Effector memory CD4-positive, alpha-beta T cell (primary cell): ENCODE measurements around the gene MFSD11.

Experiments used
- DNase-seq, 3 donors: peaks; one replicate each; pipeline ENCODE4 v3.0.0-alpha.2; 2020
- H3K27ac ChIP-seq: 2 replicates; pipeline ENCODE4 v1.7.0; 2013; ENCODE audit warnings: mild to moderate bottlenecking, low read length, moderate library complexity; ENCODE audit not compliant: insufficient read depth, poor library complexity, severe bottlenecking
- H3K27me3 ChIP-seq: replicated peaks from 2 replicates; pipeline ENCODE4 v1.7.0; 2013; ENCODE audit warnings: mild to moderate bottlenecking, low read length; ENCODE audit not compliant: insufficient read depth, control insufficient read depth, poor library complexity, severe bottlenecking
- H3K36me3 ChIP-seq: 2 replicates; pipeline ENCODE4 v1.7.0; 2013; ENCODE audit warnings: mild to moderate bottlenecking, low read length, moderate library complexity; ENCODE audit not compliant: control insufficient read depth, insufficient read depth
- H3K4me1 ChIP-seq: 2 replicates; pipeline ENCODE4 v1.7.0; 2013; ENCODE audit warnings: low read length, mild to moderate bottlenecking; ENCODE audit not compliant: control insufficient read depth, insufficient read depth, poor library complexity, severe bottlenecking
- H3K4me3 ChIP-seq: 2 replicates; pipeline ENCODE4 v1.7.0; 2013; ENCODE audit warnings: low read length, low read depth, mild to moderate bottlenecking; ENCODE audit not compliant: insufficient read depth, poor library complexity, severe bottlenecking
- H3K9me3 ChIP-seq: 2 replicates; pipeline ENCODE4 v1.7.0; 2013; ENCODE audit warnings: mild to moderate bottlenecking, low read length, moderate library complexity; ENCODE audit not compliant: control insufficient read depth

The MFSD11 gene

DNA sequence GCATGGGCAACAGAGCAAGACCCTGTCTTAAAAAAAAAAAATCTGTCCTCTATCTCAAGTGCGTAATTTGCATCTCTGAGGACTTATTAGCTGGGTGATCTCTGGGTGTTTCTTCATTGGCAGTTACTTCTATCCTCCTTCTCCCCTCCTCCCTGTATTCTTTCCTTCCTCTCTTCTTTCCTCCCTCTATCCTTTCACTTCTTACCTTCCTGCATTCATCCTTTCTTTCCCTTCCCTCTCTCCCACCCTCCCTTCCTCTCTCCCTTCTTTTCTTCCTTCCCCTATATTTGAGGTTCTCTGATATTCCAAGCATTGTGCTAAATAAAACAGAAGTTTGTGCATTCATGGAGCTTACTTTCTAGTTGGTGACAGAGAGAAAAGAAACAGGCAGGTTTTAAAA is 10.7 kb downstream of the MFSD11 start:
- Histone ChIP-seq H3K9me3 (no peaks in the 10 kb centered on the region), H3K36me3 (peaks cover 25% of the 10 kb centered on the region), H3K4me3 (no peak overlapping the region), H3K27me3 (no peaks in the 10 kb centered on the region), H3K27ac (no peak overlapping the region), H3K4me1 (peaks cover 16% of the 10 kb centered on the region)
- no peak for DNase-seq

DNA sequence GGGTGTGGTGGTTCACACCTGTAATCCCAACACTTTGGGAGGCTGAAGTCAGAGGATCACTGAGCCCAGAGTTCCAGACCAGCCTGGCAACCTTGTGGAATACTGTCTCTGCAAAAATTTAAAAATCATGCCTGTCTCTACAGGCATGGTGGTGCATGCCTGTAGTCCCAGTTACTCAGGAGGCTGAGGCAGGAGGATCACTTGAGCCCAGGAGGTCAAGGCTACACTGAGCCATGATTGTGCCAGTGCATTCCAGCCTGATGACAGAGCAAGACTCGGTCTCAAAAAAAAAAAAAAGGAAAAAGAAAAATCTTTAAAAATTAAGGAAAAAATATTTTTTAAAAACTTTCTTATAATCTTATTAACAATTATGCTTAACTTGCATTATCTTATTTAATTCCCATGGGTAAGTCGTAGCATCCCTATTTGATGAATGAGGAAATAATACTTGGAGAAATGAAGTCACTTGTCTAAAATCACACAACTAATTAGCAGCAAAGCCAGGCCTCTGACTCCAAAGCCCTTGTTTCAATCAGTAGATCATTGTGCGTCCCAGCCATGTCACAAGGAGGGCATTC is 13.6 kb downstream of the MFSD11 start:
- Histone ChIP-seq H3K36me3 (peaks cover 6% of the 10 kb centered on the region), H3K27ac (peak overlapping the region; percentile 55), H3K27me3 (no peaks in the 10 kb centered on the region), H3K4me3 (no peak overlapping the region), H3K9me3 (no peaks in the 10 kb centered on the region), H3K4me1 (peaks cover 20% of the 10 kb centered on the region)
- DNase-seq: no peak

GRCh38 chr17:76752006-76752405 is 14.1 kb downstream of the MFSD11 start:
- Histone ChIP-seq H3K27ac (peak overlapping the region; percentile 55), H3K4me1 (peaks cover 20% of the 10 kb centered on the region), H3K9me3 (no peaks in the 10 kb centered on the region), H3K27me3 (no peaks in the 10 kb centered on the region), H3K36me3 (peaks cover 6% of the 10 kb centered on the region), H3K4me3 (no peak overlapping the region)
- peak in 1 of 3 donors; percentile 11 for DNase-seq

- H3K27ac ChIP-seq: peak overlapping the region; percentile 80
- DNase-seq: peak in 1 of 3 donors; percentile 22
- peaks cover 6% of the 10 kb centered on the region for H3K36me3 ChIP-seq
- no peaks in the 10 kb centered on the region for H3K9me3 ChIP-seq
- peaks cover 20% of the 10 kb centered on the region for H3K4me1 ChIP-seq
- H3K27me3 ChIP-seq: no peaks in the 10 kb centered on the region
- peak overlapping the region; percentile 50 for H3K4me3 ChIP-seq
These were observed 15.4 kb downstream of the MFSD11 start for GRCh38 chr17:76753061-76753961.

GRCh38 chr17:76755285-76755684 is 17.4 kb downstream of the MFSD11 start:
- peaks cover 20% of the 10 kb centered on the region for H3K4me1 ChIP-seq
- no peak overlapping the region for H3K27ac ChIP-seq
- DNase-seq: no peak
- H3K4me3 ChIP-seq: no peak overlapping the region
- H3K36me3 ChIP-seq: no peaks in the 10 kb centered on the region
- no peaks in the 10 kb centered on the region for H3K9me3 ChIP-seq
- no peaks in the 10 kb centered on the region for H3K27me3 ChIP-seq

- peaks cover 11% of the 10 kb centered on the region for H3K4me1 ChIP-seq
- no peaks in the 10 kb centered on the region for H3K27me3 ChIP-seq
- no peak overlapping the region for H3K27ac ChIP-seq
- no peaks in the 10 kb centered on the region for H3K9me3 ChIP-seq
- H3K36me3 ChIP-seq: no peaks in the 10 kb centered on the region
- no peak overlapping the region for H3K4me3 ChIP-seq
- no peak for DNase-seq
These were observed 19.3 kb downstream of the MFSD11 start for GRCh38 chr17:76757256-76757655.

GRCh38 chr17:76758570-76758969 is 20.7 kb downstream of the MFSD11 start:
- Histone ChIP-seq H3K4me3 (no peak overlapping the region), H3K27ac (no peak overlapping the region), H3K36me3 (no peaks in the 10 kb centered on the region), H3K4me1 (peaks cover 4% of the 10 kb centered on the region), H3K9me3 (no peaks in the 10 kb centered on the region), H3K27me3 (no peaks in the 10 kb centered on the region)
- no peak for DNase-seq

DNA sequence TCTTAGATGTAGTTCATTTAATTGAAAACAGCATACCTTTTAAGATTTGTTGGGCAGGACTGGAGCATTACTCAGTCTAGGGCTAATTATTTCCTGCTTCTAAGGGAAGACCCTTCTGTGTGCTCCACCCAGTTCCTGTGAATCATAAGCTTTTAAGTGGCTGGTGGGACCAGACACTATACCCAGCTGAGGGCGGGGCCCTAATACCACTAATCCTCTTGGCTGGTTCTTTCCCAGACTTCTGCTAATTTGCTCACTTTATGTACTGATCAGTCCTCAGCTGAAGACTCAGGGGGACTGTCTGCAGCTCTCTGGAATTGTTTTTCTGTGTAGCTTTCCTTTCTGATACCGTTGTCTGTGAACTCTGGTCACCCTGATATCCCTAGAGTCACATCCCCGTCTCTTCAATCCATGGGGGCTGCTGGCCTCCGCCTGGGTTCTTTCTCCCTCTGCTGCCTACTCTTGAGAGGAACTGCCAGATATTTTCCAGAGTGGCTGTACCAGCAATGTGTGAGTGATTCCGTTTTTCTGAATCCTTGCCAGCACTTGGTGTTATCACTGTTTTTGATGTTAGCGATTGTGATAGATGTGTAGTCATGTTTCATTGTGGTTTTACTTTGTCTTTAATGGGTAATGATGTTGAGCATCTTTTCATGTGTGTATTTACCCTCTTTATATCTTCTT is 35.1 kb downstream of the MFSD11 start:
- H3K36me3 ChIP-seq: peaks cover 34% of the 10 kb centered on the region
- H3K9me3 ChIP-seq: no peaks in the 10 kb centered on the region
- H3K27me3 ChIP-seq: no peaks in the 10 kb centered on the region
- peak overlapping the region; percentile 30 for H3K4me3 ChIP-seq
- DNase-seq: peak; percentile 40 to 72 (median 43)
- peaks cover 8% of the 10 kb centered on the region for H3K4me1 ChIP-seq
- H3K27ac ChIP-seq: peak overlapping the region; percentile 87

DNA sequence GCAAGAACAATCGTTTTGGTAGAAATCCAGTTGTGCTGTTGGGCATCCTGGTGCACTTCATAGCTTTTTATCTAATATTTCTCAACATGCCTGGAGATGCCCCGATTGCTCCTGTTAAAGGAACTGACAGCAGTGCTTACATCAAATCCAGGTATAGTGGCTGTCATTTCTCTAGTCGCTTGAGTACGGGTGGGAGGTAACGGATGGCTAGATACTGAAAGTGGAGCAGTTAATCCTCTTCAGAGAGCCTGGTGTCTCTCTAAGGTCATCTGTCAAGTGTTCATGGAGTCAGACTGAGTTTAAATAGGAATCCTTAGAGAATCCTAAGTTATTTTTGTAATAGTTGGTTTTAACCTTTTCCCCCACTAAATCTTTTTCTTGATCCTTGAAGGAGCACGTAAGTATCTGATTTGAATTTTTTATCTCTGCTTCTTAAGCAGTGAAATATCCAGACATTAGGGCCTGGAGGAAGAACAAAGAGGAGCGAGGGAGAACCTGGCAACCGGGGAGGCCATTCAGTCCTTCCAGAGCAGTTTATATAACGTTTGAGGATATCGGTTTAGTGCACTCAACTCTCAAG is 37.2 kb downstream of the MFSD11 start:
- Histone ChIP-seq H3K4me1 (peaks cover 8% of the 10 kb centered on the region), H3K4me3 (no peak overlapping the region), H3K27ac (no peak overlapping the region), H3K36me3 (peaks cover 34% of the 10 kb centered on the region), H3K27me3 (no peaks in the 10 kb centered on the region), H3K9me3 (no peaks in the 10 kb centered on the region)
- no peak for DNase-seq
